Panc1 (cell line): Measurements from ENCODE around the gene FRMPD1. TPM values are rescaled to one million over a fixed set of nuclear protein-coding genes. Genes with fewer than 3 reads are reported as not detected.

Experiments used
- ATAC-seq: fragments of 200-7000 bp; cut with Tn5 transposase; 2 replicates; pipeline ENCODE4 v1.9.1; 2020; ENCODE audit warnings: mild to moderate bottlenecking, moderate library complexity
- BruUV-seq: library from RNA; stranded (reverse); fragments of 400-500 nt; replicated peaks from 2 replicates; lab custom pipeline; 2021; lab: Mats Ljungman, UMichigan
- CTCF ChIA-PET: fragments of 300-600 bp; sonication (Branson Sonifier 250); formaldehyde crosslinking; loops from one replicate; lab custom pipeline; 2022; ENCODE audit warnings: antibody characterized with exemption; lab: Charles Lee
- POLR2A ChIA-PET: fragments of 300-600 bp; sonication (Branson Sonifier 250); formaldehyde crosslinking; loops from one replicate; lab custom pipeline; 2022; ENCODE audit warnings: antibody characterized with exemption; lab: Charles Lee
- DNase-seq: peaks from one replicate; pipeline ENCODE4 v3.0.0-alpha.2; 2010; ENCODE audit warnings: low read depth, low spot score
- H3K27ac ChIP-seq: 2 replicates; pipeline ENCODE4 v1.5.1; 2011; ENCODE audit warnings: mild to moderate bottlenecking, low read length, inconsistent platforms
- H3K27me3 ChIP-seq: fragments of 200-500 bp; sonication (Bioruptor generic); 2 replicates; pipeline ENCODE4 v1.6.0; 2014; ENCODE audit warnings: low read length, inconsistent platforms; ENCODE audit not compliant: control insufficient read depth, insufficient read depth
- H3K36me3 ChIP-seq: fragments of 200-500 bp; sonication (Bioruptor generic); 2 replicates; pipeline ENCODE4 v1.5.1; 2014; ENCODE audit warnings: inconsistent platforms, mild to moderate bottlenecking, low read length, moderate library complexity; ENCODE audit not compliant: control insufficient read depth, insufficient read depth
- H3K4me1 ChIP-seq: 2 replicates; pipeline ENCODE4 v1.5.1; 2011; ENCODE audit warnings: inconsistent platforms, mild to moderate bottlenecking, low read length, moderate library complexity; ENCODE audit not compliant: control insufficient read depth, insufficient read depth
- H3K4me3 ChIP-seq, 2 experiments: 2 replicates each; pipeline ENCODE4 v1.5.1; 2011 to 2012; ENCODE audit warnings: low read depth in 2 of 2, low read length in 2 of 2, mild to moderate bottlenecking in 2 of 2, inconsistent platforms in 1 of 2, moderate library complexity in 1 of 2
- H3K9me3 ChIP-seq: fragments of 200-500 bp; sonication (Bioruptor generic); 2 replicates; pipeline ENCODE4 v1.5.1; 2014; ENCODE audit warnings: low read depth, mild to moderate bottlenecking, inconsistent platforms, low read length, moderate library complexity; ENCODE audit not compliant: control insufficient read depth, insufficient read depth
- POLR2AphosphoS5 ChIP-seq: IDR thresholded peaks from 2 replicates; pipeline ENCODE4 v1.6.1; 2012; ENCODE audit warnings: mild to moderate bottlenecking, low read depth, low read length, moderate library complexity
- SIN3A ChIP-seq: IDR thresholded peaks from 2 replicates; pipeline ENCODE4 v1.6.1; 2012; ENCODE audit warnings: low read depth, mild to moderate bottlenecking, low read length, moderate library complexity, borderline replicate concordance; ENCODE audit not compliant: insufficient read depth
- TCF7L2 ChIP-seq: IDR thresholded peaks from 2 replicates; pipeline ENCODE4 v1.6.1; 2011; ENCODE audit warnings: mild to moderate bottlenecking, low read depth, low read length, inconsistent platforms
- in situ Hi-C: cut with HindIII; loops from 2 replicates; pipeline ENCODE4 v1.10.0; 2016; ENCODE audit warnings: low sequenced_read_pairs, low pct_unique_long_range_greater_than_20kb
- intact Hi-C: fragments of 100-400 bp; cut with micrococcal nuclease; formaldehyde crosslinking; loops from one replicate; pipeline ENCODE4 v1.10.0; 2022; ENCODE audit not compliant: unreplicated experiment
- total RNA-seq: library from RNA; stranded (reverse); gene quantifications from one replicate; pipeline ENCODE4 v1.2.1, GENCODE V29; 2021; ENCODE audit not compliant: unreplicated experiment
- TF ChIP-seq, protein P1 (sequence below), 2 experiments: IDR thresholded peaks; 2 replicates each; pipeline ENCODE4 v1.6.1; 2011 to 2012; ENCODE audit warnings: low read depth in 2 of 2, control low read depth in 1 of 2, low read length in 1 of 2, mild to moderate bottlenecking in 1 of 2, moderate library complexity in 1 of 2; ENCODE audit not compliant: insufficient read depth in 1 of 2
- TF ChIP-seq, protein P2 (sequence below): fragments of 450-650 bp; IDR thresholded peaks from 2 replicates; pipeline ENCODE4 v1.5.1; 2017; ENCODE audit warnings: mild to moderate bottlenecking

Gene FRMPD1
- total RNA-seq, 1 experiment from 2014 or later: 0.21 TPM

DNA sequence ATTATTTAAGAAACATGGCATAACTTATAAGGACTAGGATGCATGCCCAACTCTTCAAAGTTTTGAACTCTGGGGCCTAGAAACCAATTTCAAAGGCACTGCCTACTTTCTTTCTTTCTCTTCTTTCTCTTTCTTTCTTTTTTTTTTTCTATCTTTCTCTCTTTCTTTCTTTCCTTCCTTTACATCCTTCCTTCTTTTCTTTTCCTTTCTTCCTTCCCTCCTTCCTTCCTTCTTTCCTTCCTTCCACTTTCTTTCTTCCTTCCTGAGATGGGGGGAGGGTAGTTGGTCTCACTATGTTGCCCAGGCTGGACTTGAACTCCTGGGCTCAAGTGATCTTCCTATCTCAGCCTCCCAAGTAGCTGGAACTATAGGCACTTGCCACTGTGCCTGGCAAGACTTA lies 42.5 kb upstream of the FRMPD1 start:
- no peak for DNase-seq
- TF ChIP-seq, protein P1, sequence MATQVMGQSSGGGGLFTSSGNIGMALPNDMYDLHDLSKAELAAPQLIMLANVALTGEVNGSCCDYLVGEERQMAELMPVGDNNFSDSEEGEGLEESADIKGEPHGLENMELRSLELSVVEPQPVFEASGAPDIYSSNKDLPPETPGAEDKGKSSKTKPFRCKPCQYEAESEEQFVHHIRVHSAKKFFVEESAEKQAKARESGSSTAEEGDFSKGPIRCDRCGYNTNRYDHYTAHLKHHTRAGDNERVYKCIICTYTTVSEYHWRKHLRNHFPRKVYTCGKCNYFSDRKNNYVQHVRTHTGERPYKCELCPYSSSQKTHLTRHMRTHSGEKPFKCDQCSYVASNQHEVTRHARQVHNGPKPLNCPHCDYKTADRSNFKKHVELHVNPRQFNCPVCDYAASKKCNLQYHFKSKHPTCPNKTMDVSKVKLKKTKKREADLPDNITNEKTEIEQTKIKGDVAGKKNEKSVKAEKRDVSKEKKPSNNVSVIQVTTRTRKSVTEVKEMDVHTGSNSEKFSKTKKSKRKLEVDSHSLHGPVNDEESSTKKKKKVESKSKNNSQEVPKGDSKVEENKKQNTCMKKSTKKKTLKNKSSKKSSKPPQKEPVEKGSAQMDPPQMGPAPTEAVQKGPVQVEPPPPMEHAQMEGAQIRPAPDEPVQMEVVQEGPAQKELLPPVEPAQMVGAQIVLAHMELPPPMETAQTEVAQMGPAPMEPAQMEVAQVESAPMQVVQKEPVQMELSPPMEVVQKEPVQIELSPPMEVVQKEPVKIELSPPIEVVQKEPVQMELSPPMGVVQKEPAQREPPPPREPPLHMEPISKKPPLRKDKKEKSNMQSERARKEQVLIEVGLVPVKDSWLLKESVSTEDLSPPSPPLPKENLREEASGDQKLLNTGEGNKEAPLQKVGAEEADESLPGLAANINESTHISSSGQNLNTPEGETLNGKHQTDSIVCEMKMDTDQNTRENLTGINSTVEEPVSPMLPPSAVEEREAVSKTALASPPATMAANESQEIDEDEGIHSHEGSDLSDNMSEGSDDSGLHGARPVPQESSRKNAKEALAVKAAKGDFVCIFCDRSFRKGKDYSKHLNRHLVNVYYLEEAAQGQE (IDR thresholded peaks at IDR 0.05; ENCODE audit: insufficient read depth in 1 of 2, low read depth in 2 of 2, low read length in 1 of 2): no peak
- TF ChIP-seq, protein P2, sequence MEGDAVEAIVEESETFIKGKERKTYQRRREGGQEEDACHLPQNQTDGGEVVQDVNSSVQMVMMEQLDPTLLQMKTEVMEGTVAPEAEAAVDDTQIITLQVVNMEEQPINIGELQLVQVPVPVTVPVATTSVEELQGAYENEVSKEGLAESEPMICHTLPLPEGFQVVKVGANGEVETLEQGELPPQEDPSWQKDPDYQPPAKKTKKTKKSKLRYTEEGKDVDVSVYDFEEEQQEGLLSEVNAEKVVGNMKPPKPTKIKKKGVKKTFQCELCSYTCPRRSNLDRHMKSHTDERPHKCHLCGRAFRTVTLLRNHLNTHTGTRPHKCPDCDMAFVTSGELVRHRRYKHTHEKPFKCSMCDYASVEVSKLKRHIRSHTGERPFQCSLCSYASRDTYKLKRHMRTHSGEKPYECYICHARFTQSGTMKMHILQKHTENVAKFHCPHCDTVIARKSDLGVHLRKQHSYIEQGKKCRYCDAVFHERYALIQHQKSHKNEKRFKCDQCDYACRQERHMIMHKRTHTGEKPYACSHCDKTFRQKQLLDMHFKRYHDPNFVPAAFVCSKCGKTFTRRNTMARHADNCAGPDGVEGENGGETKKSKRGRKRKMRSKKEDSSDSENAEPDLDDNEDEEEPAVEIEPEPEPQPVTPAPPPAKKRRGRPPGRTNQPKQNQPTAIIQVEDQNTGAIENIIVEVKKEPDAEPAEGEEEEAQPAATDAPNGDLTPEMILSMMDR: no peak
- no peak for TF ChIP-seq POLR2AphosphoS5
- no peak for TF ChIP-seq SIN3A
- TF ChIP-seq TCF7L2: no peak
- no peaks in the 10 kb centered on the region for H3K9me3 ChIP-seq
- H3K36me3 ChIP-seq: no peaks in the 10 kb centered on the region
- H3K27me3 ChIP-seq: peaks cover 32% of the 10 kb centered on the region; the same call in 1 of the 2 replicates
- no peak overlapping the region for H3K27ac ChIP-seq
- no peak overlapping the region for H3K4me3 ChIP-seq
- no peaks in the 10 kb centered on the region for H3K4me1 ChIP-seq
- BruUV-seq: no TSS peak
- intact Hi-C loops: no loop called here
- in situ Hi-C loops: no loop called here
- ChIA-PET CTCF (no interaction called here), POLR2A (no interaction called here)
- ATAC-seq: no peak

DNA sequence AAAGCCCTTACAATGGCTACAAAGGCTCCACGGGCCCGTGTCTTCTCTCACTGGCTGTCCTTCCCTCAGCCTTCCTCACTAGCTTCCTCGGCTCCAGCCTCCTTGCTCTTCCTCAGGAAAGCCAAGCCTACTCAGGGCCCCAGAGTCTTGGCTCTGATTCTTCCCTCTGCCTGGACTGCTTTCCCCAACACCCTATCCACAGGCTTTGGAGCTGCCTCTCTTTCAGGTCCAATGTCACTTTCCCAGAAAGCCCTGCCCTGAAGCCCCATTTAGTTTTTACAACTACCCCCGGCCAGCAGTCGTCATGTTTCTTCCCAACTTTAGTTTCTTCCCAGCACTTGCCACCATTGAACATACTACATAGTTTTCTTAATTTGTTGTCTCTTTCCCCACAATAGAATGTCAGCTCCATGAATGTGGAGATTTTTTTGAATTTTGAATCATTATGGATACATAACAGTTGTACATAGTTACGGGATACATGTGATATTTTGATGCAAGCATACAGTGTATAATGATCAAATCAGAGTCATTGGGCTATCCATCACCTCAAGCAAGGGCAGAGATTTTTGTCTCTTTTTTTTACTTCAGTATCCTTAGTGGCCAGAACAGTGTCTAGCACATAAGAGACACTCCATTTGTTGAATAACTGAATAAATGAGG lies 40.9 kb upstream of the FRMPD1 start:
- no peak overlapping the region for H3K27ac ChIP-seq
- TF ChIP-seq SIN3A (no peak), TCF7L2 (no peak), POLR2AphosphoS5 (no peak)
- TF ChIP-seq, protein P1 (IDR thresholded peaks at IDR 0.05; ENCODE audit: insufficient read depth in 1 of 2, low read depth in 2 of 2, low read length in 1 of 2): no peak
- no TSS peak for BruUV-seq
- no peaks in the 10 kb centered on the region for H3K9me3 ChIP-seq
- no peaks in the 10 kb centered on the region for H3K36me3 ChIP-seq
- no peaks in the 10 kb centered on the region for H3K4me1 ChIP-seq
- in situ Hi-C loops (no loop called here), intact Hi-C loops (no loop called here)
- H3K27me3 ChIP-seq: peaks cover 33% of the 10 kb centered on the region; the same call in 1 of the 2 replicates
- no peak overlapping the region for H3K4me3 ChIP-seq
- no peak for DNase-seq
- ATAC-seq: no peak
- ChIA-PET POLR2A (no interaction called here), CTCF (no interaction called here)
